WI38 (cell line): ENCODE results near the gene PLEKHA1.

ENCODE experiments used
- H3K4me3 ChIP-seq: 2 replicates; pipeline ENCODE4 v1.5.1; 2011; ENCODE audit warnings: low read depth, mild to moderate bottlenecking, control low read depth, low read length
- CTCF ChIP-seq: IDR thresholded peaks from 2 replicates; pipeline ENCODE4 v1.5.1; 2012; ENCODE audit warnings: low read depth, mild to moderate bottlenecking, control low read depth, low read length

Gene PLEKHA1

GRCh38 chr10:122341141-122341810 lies 33.2 kb upstream of the PLEKHA1 start:
- TF ChIP-seq CTCF = no peak
- H3K4me3 ChIP-seq = no peak overlapping the region

- TF ChIP-seq CTCF = peak; percentile 66
- no peak overlapping the region for H3K4me3 ChIP-seq
These were observed 32.0 kb upstream of the PLEKHA1 start for GRCh38 chr10:122342293-122343134.

- TF ChIP-seq CTCF = no peak
- H3K4me3 ChIP-seq = no peak overlapping the region
These were observed 31.2 kb upstream of the PLEKHA1 start for GRCh38 chr10:122343135-122343800.

- no peak for TF ChIP-seq CTCF
- no peak overlapping the region for H3K4me3 ChIP-seq
These were observed 30.6 kb upstream of the PLEKHA1 start for GRCh38 chr10:122343936-122344335.

- no peak for TF ChIP-seq CTCF
- H3K4me3 ChIP-seq = no peak overlapping the region
These were observed 29.7 kb upstream of the PLEKHA1 start for GRCh38 chr10:122344741-122345258.

DNA sequence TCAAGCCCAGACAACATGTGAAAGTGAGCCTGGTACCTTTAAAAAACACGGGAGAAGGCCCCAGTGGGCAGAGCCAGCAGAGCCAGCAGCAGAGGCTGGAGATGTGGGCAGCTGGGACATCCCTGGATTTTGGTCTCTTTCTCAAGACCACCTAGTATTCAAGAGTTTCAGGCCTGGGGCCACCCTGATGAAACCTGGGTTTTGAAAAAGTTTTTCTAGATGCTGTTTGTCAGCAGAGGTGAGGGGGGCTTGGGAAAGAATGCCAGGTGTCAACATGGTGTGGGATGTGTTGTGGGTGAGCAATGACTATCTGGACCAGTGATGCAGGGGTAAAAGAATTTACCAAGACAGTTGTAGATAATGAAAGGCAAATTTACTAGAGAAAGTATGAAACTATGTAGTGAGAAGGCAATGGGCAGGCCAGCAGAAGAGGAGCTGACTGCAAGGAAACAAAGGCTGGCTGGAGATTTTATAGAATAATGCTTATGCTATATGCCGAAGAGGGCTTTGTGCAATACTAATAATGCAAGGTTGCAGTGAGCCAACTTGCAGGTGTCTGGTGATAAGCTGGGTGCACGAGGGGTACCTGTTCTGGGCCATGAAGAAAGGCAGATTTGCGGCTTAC lies 28.1 kb upstream of the PLEKHA1 start:
- no peak overlapping the region for H3K4me3 ChIP-seq
- TF ChIP-seq CTCF = no peak
